Measurements from ENCODE around the gene ATF1. TPM values are rescaled to one million over a fixed set of nuclear protein-coding genes. Genes with fewer than 3 reads are reported as not detected.
A peak's percentile ranks its signal among the peaks of the same experiment; 100 is the strongest.
"Not testable (repeated sequence)": the region's sequence is repeated elsewhere in the genome, so short reads cannot be mapped to it uniquely, and the experiment has no call there.

ATF1 gene
- total RNA-seq, 6 experiments from 2014 or later = 33.6 to 37.7 (median 34.4) TPM

GRCh38 chr12:50859621-50860310 lies 95.9 kb downstream of the ATF1 start:
- H3K36me3 Mint-ChIP-seq (ENCODE audit: low read depth) = peaks cover 5% of the 10 kb centered on the region; the same call in 1 of the 2 replicates
- peaks cover 3% of the 10 kb centered on the region; the same call in 1 of the 2 replicates for H3K27me3 Mint-ChIP-seq (ENCODE audit: insufficient read depth)
- TF ChIP-seq, protein P1, sequence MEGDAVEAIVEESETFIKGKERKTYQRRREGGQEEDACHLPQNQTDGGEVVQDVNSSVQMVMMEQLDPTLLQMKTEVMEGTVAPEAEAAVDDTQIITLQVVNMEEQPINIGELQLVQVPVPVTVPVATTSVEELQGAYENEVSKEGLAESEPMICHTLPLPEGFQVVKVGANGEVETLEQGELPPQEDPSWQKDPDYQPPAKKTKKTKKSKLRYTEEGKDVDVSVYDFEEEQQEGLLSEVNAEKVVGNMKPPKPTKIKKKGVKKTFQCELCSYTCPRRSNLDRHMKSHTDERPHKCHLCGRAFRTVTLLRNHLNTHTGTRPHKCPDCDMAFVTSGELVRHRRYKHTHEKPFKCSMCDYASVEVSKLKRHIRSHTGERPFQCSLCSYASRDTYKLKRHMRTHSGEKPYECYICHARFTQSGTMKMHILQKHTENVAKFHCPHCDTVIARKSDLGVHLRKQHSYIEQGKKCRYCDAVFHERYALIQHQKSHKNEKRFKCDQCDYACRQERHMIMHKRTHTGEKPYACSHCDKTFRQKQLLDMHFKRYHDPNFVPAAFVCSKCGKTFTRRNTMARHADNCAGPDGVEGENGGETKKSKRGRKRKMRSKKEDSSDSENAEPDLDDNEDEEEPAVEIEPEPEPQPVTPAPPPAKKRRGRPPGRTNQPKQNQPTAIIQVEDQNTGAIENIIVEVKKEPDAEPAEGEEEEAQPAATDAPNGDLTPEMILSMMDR (IDR thresholded peaks at IDR 0.05) = no peak
- H3K27ac Mint-ChIP-seq = no peak overlapping the region
- H3K9me3 Mint-ChIP-seq = peaks cover 5% of the 10 kb centered on the region
- peaks cover 15% of the 10 kb centered on the region for H3K4me1 Mint-ChIP-seq (ENCODE audit: low read depth)
- no peak overlapping the region for H3K4me3 Mint-ChIP-seq
- DNase-seq = no peak

DNA sequence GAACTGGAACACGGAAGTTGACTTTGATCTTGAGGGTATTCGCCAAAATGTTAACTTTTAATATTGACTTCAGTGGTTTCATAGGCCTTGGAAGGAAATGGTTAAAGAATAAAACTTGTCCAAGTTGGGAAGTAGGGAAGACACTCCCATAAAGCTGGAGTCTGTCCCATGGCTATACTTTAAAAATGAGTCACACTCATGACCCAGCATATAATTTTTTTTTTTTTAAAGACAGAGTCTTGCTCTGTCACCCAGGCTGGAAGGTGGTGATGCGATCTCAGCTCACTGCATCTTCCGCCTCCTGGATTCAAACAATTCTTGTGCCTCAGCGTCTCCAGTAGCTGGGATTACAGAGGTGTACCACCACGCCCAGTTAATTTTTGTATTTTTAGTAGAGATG lies 98.4 kb downstream of the ATF1 start:
- H3K36me3 Mint-ChIP-seq (ENCODE audit: low read depth) = peaks cover 10% of the 10 kb centered on the region
- TF ChIP-seq, protein P1 (IDR thresholded peaks at IDR 0.05) = no peak
- peak; percentile 76 for DNase-seq
- H3K9me3 Mint-ChIP-seq = peaks cover 17% of the 10 kb centered on the region
- peak overlapping the region; percentile 44; the same call in 1 of the 2 replicates for H3K4me3 Mint-ChIP-seq
- peaks cover 2% of the 10 kb centered on the region; the same call in 1 of the 2 replicates for H3K27me3 Mint-ChIP-seq (ENCODE audit: insufficient read depth)
- H3K4me1 Mint-ChIP-seq (ENCODE audit: low read depth) = peaks cover 15% of the 10 kb centered on the region
- peak overlapping the region; percentile 91 for H3K27ac Mint-ChIP-seq

GRCh38 chr12:50865266-50865665 lies 101.4 kb downstream of the ATF1 start:
- DNase-seq = no peak
- peaks cover 27% of the 10 kb centered on the region for H3K9me3 Mint-ChIP-seq
- peaks cover 15% of the 10 kb centered on the region for H3K4me1 Mint-ChIP-seq (ENCODE audit: low read depth)
- H3K36me3 Mint-ChIP-seq (ENCODE audit: low read depth) = peaks cover 19% of the 10 kb centered on the region
- H3K4me3 Mint-ChIP-seq = no peak overlapping the region
- H3K27ac Mint-ChIP-seq = no peak overlapping the region
- TF ChIP-seq, protein P1 (IDR thresholded peaks at IDR 0.05) = no peak
- peaks cover 12% of the 10 kb centered on the region for H3K27me3 Mint-ChIP-seq (ENCODE audit: insufficient read depth)

DNA sequence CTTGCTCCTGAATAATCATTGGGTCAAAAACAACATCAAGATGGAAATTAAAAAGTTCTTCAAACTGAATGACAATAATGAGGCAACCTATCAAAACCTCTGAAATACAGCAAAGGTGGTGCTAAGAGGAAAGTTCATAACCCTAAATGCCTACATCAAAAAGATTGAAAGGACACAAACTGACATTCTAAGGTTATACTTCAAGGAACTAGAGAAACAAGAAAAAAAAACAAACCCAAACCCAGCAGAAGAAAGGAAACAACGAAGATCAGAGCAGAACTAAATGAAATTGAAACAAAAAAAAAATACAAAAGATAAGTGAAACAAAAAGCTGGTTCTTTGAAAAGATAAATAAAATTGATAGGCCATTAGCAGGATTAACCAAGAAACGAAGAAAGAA lies 105.0 kb downstream of the ATF1 start:
- not testable (repeated sequence) for H3K4me3 Mint-ChIP-seq; DNase-seq; H3K4me1 Mint-ChIP-seq (ENCODE audit: low read depth); H3K27ac Mint-ChIP-seq
- Mint-ChIP-seq H3K9me3 (peaks cover 27% of the 10 kb centered on the region), H3K27me3 (ENCODE audit: insufficient read depth) (peaks cover 15% of the 10 kb centered on the region), H3K36me3 (ENCODE audit: low read depth) (peaks cover 19% of the 10 kb centered on the region)

Other genes starting within 250 kb of the ATF1 start
- not detected for gene TMPRSS12, start 78.8 kb downstream of the ATF1 start, total RNA-seq (2021; fragmentation: NEBNext Ultra II Directional; extraction: Animal tissue kit (Norgen Biotek cat#: 25700))
- gene HIGD1C, start 188.4 kb downstream of the ATF1 start, total RNA-seq (2021; fragmentation: NEBNext Ultra II Directional; extraction: Animal tissue kit (Norgen Biotek cat#: 25700)) = not detected